HUDEP-2 (cell line): ENCODE data around the gene LMBR1L.

Experiments
- DNase-seq, 76 experiments: peaks; one replicate each; lab custom pipeline; 2025; ENCODE audit not compliant: unreplicated experiment in 76 of 76; lab: John Stamatoyannopoulos, UW

The LMBR1L gene

GRCh38 chr12:49126852-49127763 lies 16.5 kb upstream of the LMBR1L start:
- DNase-seq = peak in 11 of 76 experiments; percentile 2 to 45 (median 25)

- DNase-seq = no peak
Measured at GRCh38 chr12:49121047-49121696, 10.5 kb upstream of the LMBR1L start.

DNA sequence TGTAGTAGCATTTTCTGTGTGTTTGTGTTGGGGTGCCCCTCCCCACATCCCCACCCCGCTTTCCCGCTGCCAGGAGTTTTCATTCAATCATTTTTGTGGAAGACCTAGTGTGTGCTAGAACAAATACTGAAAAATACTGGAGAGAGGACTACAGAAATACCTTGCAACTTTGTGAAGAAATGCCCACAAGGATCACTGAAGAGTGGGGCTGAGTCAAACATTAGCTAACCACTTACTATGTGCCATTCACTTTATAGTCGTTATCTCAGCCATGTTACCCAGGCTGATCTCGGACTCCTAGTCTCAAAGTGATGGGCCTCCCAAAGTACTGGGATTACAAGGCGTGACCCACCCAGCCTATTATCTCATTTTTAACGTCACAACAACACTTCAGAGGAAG lies 559 bp upstream of the LMBR1L start:
- no peak for DNase-seq

DNA sequence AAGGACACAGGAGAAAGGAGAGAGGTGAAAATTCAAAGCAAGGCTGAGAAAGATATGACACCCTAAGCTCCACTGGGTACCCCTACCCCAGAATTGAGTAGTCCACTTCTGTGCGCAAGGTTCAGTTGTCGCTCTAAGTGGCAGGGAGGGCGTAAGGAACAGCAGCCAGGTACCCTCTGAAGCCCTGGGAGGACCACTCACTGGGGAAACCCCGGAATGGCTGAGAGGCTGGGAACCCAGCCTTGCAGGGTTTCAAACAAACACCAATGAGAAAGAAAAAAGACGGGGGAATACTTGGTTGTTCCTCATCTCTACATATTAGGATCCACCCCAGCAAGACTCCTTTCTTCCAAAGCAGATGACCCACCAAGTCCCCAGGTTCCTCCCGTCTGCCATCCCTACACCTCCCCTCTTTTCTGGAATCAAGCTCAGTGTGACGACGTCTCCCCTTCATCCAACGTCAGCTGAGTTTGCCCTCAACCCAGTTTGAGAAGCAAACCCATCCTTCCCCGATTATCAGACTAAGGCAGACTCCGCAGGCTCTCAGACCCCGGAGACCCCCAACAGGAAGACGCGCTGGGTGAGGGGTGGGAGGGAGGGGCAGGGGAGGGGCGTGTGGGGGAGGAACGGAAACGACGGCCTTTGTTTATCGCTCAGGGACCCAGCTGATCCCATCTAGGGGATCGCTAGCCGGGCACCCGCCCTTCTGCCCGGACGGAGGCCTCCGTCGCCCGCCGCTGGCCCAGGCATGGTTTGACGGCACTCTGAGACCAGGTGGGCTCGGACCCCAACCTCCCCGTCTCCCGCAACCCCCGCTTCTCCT lies 795 bp downstream of the LMBR1L start:
- DNase-seq = peak in 1 of 76 experiments; percentile 16

DNA sequence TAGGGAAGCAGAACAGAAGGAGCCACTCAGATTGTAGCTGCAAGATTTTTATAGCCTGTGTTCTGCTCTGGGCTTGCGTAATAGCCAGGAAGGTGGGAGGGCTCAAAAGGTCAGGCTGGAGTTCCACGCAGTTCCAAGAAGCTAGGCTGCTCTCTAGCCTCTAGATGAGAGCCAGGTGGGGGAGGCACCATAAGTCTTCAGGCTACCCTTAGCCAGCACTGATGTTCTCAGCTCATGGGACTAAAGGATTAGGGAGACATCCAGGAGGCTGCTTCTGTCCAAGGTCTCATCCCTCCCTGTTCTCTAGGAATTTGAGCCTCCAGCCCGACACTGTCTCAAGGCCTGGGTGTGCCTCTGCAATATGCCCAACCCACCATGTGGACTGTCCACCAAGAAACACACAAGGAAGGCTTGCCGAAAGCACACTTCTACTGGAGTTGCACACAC lies 1.7 kb downstream of the LMBR1L start:
- DNase-seq = no peak

GRCh38 chr12:49105504-49106084 lies 5.1 kb downstream of the LMBR1L start:
- DNase-seq = no peak

DNA sequence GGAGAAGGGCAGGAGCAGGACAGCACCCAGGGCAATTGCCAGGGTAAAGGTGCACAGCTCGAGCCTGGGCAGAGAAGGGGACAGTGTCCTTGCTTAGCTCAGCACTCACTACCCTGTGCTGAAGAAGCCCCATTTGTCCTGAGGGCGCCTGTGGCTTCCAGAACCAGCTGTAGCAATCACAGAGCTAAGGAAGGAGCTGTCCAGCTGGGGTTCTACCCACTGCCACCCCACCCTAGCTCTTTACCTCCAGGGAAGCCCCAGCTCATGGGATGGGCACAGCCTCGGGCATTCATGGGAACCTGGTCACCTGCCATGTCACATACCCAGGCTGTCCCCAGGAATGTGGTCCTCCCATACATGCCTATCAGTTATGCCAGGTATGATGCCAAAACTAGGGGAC lies 5.8 kb downstream of the LMBR1L start:
- no peak for DNase-seq

- DNase-seq = no peak
Measured at GRCh38 chr12:49100380-49100779, 10.3 kb downstream of the LMBR1L start.

- DNase-seq = no peak
Measured at GRCh38 chr12:49098703-49099102, 11.9 kb downstream of the LMBR1L start.

DNA sequence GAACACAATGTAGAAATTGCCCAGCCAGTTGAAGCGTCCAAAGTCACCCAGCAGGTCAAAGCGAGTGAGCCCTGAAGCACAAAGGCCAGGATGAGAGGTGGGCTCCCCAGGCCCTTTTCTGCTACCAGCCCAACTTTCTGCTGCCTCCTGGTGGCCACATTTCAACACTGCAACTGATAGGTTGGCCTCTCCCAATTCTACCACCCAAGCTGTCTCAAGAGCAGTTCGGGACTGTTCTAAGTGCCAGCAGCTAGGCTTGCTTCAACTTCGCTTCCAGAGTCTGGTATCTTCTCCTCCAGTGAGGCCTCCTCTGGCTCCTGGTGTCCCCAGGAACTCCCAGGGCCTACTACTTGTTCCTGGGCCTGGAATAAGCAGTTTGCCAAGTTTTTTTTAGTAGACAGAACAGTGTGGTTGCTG lies 12.6 kb downstream of the LMBR1L start:
- DNase-seq = peak in 49 of 76 experiments; percentile 5 to 66 (median 37)

- DNase-seq = no peak
Measured at GRCh38 chr12:49097381-49097780, 13.3 kb downstream of the LMBR1L start.

DNA sequence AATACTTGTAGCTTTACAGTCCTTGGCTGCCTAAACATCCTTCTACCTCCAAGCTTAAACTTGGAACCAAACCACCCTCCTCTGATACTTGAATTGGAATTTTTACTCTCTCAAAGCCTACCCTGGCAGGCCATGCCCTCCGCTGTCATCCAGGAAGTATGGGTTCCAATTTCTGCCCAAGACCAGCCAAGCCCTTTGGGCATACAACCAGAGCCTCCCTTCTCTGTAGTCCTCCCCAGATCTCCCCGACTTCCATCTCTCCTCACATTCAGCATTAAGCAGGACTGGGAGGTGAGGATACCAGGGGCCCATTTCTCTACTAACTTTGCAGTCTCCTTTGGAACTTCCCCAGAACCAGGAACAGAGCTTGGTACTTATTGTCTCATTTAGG lies 15.7 kb downstream of the LMBR1L start:
- DNase-seq = no peak

GRCh38 chr12:49094160-49094974 lies 16.3 kb downstream of the LMBR1L start, which contains the start of gene DHH:
Gene DHH, minus strand, starts transcription at chr12:49094801. Its CDS starts 289 bp downstream, at chr12:49094512.
- peak in 2 of 76 experiments; percentile 5 to 6 for DNase-seq

- DNase-seq = no peak
Measured at GRCh38 chr12:49093792-49094159, 16.9 kb downstream of the LMBR1L start.

DNA sequence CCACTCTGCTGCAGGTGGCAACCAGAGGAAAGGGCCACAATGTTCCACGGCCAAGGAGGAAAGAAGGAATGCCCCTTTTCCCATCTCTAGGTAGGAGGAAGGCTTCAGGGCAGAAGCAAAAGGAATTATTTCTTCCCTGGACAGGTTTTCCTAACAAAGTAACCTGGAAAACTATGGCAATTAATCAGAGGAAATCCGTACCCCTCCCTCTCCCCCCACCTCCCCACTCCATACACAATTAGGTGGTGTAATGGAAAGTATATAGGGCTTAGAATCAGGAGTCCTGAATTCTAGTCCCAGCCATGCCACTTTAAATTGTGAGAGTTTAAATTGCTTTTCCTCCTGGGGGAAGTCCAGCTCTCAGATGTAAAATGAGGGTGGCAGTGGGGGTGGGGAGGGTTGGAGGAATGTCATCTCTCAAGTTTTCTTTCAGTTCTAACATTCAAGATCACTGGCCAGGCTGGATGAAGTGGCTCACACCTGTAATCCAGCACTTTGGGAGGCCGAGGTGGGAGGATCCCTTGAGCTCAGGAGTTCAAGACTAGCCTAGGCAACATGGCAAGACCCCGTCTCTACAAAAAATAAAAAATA lies 17.7 kb downstream of the LMBR1L start:
- DNase-seq = no peak

DNA sequence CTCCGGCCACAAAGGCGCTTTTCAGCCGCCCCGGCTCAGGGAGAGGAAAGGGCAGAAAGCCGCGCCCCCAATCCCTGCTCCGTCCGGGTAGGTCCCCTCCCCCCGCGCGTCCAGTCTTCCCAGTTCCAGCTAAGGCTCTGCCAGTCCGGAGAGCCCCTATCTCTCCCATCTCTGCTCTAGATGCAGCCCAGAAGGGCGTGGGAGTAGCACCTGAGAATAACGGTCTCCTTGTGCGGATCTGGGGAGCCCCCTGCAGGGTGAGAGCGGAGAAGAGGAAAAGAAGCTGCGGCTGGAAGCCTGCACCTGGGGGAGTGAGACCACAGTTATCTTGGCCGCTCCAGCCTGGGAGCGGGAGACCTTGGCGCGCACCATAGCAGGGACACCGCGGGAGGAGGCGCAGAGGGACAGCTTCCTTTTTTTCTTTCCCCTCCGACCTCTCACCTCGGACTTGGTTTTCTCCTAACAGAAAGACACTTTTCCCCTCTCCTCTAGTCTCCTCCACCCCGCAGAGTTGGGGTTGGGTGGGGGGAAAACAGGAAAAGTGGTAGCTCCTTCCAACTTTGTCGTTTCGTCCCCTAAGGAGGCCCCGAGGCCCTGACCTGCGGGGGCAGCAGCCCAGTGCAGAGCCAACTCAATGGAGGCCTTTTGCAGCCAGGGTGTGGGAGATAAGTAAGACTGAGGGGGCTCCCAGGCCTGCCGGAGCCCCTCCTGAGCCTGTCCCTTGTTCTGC lies 18.4 kb downstream of the LMBR1L start:
- peak in 53 of 76 experiments; percentile 4 to 67 (median 36) for DNase-seq

- DNase-seq = no peak
Measured at GRCh38 chr12:49091836-49092085, 18.9 kb downstream of the LMBR1L start.

GRCh38 chr12:49091056-49091835 lies 19.4 kb downstream of the LMBR1L start:
- peak in 1 of 76 experiments; percentile 2 for DNase-seq
